ENCODE data around the gene KIF6. TPM values are rescaled to one million over a fixed set of nuclear protein-coding genes. Genes with fewer than 3 reads are reported as not detected.

Gene KIF6
- total and polyA plus RNA-seq, 2 of the 8 experiments (the other 6 are each of a cell fraction or from before 2014, with no cell fraction given) = 0.53 to 0.65 TPM

GRCh38 chr6:39317256-39317655 lies 408.0 kb downstream of the KIF6 start (continued):
- no peak for TF ChIP-seq TAF1 (IDR thresholded peaks at IDR 0.05; ENCODE audit: low read depth, low read length)
- no peak for TF ChIP-seq NRF1 (IDR thresholded peaks at IDR 0.05; ENCODE audit: low read depth, low read length)
- no peak for TF ChIP-seq SUZ12 (IDR thresholded peaks at IDR 0.05; ENCODE audit: low read length)
- TF ChIP-seq, protein P1, sequence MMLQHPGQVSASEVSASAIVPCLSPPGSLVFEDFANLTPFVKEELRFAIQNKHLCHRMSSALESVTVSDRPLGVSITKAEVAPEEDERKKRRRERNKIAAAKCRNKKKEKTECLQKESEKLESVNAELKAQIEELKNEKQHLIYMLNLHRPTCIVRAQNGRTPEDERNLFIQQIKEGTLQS (IDR thresholded peaks at IDR 0.05; ENCODE audit: insufficient read depth, low read depth, low read length) = no peak
- TF ChIP-seq, protein P2, sequence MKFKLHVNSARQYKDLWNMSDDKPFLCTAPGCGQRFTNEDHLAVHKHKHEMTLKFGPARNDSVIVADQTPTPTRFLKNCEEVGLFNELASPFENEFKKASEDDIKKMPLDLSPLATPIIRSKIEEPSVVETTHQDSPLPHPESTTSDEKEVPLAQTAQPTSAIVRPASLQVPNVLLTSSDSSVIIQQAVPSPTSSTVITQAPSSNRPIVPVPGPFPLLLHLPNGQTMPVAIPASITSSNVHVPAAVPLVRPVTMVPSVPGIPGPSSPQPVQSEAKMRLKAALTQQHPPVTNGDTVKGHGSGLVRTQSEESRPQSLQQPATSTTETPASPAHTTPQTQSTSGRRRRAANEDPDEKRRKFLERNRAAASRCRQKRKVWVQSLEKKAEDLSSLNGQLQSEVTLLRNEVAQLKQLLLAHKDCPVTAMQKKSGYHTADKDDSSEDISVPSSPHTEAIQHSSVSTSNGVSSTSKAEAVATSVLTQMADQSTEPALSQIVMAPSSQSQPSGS (IDR thresholded peaks at IDR 0.05; ENCODE audit: low read length) = no peak

Measured in H1 (cell line).